Liver (tissue), 9 donors: ENCODE data around the gene TTC7B. TPM values are rescaled to one million over a fixed set of nuclear protein-coding genes. Genes with fewer than 3 reads are reported as not detected.

Experiments
- DNase-seq: peaks from one replicate; pipeline ENCODE4 v3.0.0-alpha.2; 2017; ENCODE audit warnings: low spot score
- H3K27ac ChIP-seq, 2 donors: one replicate each; pipeline ENCODE4 v1.7.0; 2013; ENCODE audit warnings: inconsistent platforms in 2 of 2, low read length in 2 of 2, control low read depth in 1 of 2, low read depth in 1 of 2, mild to moderate bottlenecking in 1 of 2
- H3K27me3 ChIP-seq, 4 donors: one replicate each; pipeline versions ENCODE4 v1.6.1 to v1.7.0; 2013; ENCODE audit warnings: low read length in 3 of 4, inconsistent platforms in 1 of 4, mild to moderate bottlenecking in 1 of 4, moderate library complexity in 1 of 4; ENCODE audit not compliant: control insufficient read depth in 4 of 4, insufficient read depth in 4 of 4
- H3K36me3 ChIP-seq, 4 donors: one replicate each; pipeline versions ENCODE4 v1.6.1 to v1.7.0; 2013; ENCODE audit warnings: low read length in 3 of 4, mild to moderate bottlenecking in 3 of 4, low read depth in 1 of 4, moderate library complexity in 1 of 4; ENCODE audit not compliant: control insufficient read depth in 4 of 4, insufficient read depth in 3 of 4
- H3K4me1 ChIP-seq, 4 donors: one replicate each; pipeline versions ENCODE4 v1.6.1 to v1.7.0; 2013; ENCODE audit warnings: low read length in 3 of 4, mild to moderate bottlenecking in 3 of 4, moderate library complexity in 1 of 4; ENCODE audit not compliant: control insufficient read depth in 4 of 4, insufficient read depth in 4 of 4
- H3K4me3 ChIP-seq, 3 donors: one replicate each; pipeline versions ENCODE4 v1.6.1 to v1.7.0; 2013; ENCODE audit warnings: low read length in 3 of 3, control low read depth in 1 of 3, low read depth in 1 of 3, mild to moderate bottlenecking in 1 of 3
- H3K9ac ChIP-seq, 2 donors: one replicate each; pipeline ENCODE4 v1.7.0; 2013; ENCODE audit warnings: low read length in 2 of 2, mild to moderate bottlenecking in 2 of 2, moderate library complexity in 2 of 2, control low read depth in 1 of 2, low read depth in 1 of 2
- H3K9me3 ChIP-seq, 4 donors: one replicate each; pipeline versions ENCODE4 v1.6.1 to v1.7.0; 2013; ENCODE audit warnings: low read length in 3 of 4; ENCODE audit not compliant: control insufficient read depth in 4 of 4
- EGR1 ChIP-seq, 2 donors: IDR thresholded peaks; 2 replicates each; pipeline ENCODE4 v1.6.1; 2016 to 2018; ENCODE audit warnings: antibody characterized with exemption in 2 of 2, low read depth in 2 of 2
- FOXA1 ChIP-seq: IDR thresholded peaks from 2 replicates; pipeline ENCODE4 v1.6.1; 2016; ENCODE audit warnings: antibody characterized with exemption
- GABPA ChIP-seq, 2 donors: IDR thresholded peaks in 1 of 2; conservative IDR thresholded peaks in 1 of 2; 2 replicates each; pipeline ENCODE4 v1.6.1; 2016; ENCODE audit warnings: antibody characterized with exemption in 2 of 2, mild to moderate bottlenecking in 1 of 2, moderate library complexity in 1 of 2
- HNF4A ChIP-seq, 2 donors: conservative IDR thresholded peaks; 2 replicates each; pipeline ENCODE4 v1.6.1; 2016; ENCODE audit warnings: antibody characterized with exemption in 2 of 2, mild to moderate bottlenecking in 2 of 2
- HNF4G ChIP-seq: IDR thresholded peaks from 2 replicates; pipeline ENCODE4 v1.6.1; 2016; ENCODE audit warnings: antibody characterized with exemption
- NR2F2 ChIP-seq: IDR thresholded peaks from 2 replicates; pipeline ENCODE4 v1.6.1; 2016; ENCODE audit warnings: antibody characterized with exemption
- REST ChIP-seq: IDR thresholded peaks from 2 replicates; pipeline ENCODE4 v1.6.1; 2016; ENCODE audit warnings: antibody characterized with exemption, mild to moderate bottlenecking
- SP1 ChIP-seq: IDR thresholded peaks from 2 replicates; pipeline ENCODE4 v1.6.1; 2018; ENCODE audit warnings: antibody characterized with exemption, mild to moderate bottlenecking
- TAF1 ChIP-seq: conservative IDR thresholded peaks from 2 replicates; pipeline ENCODE4 v1.6.1; 2016; ENCODE audit warnings: antibody characterized with exemption, mild to moderate bottlenecking
- YY1 ChIP-seq: IDR thresholded peaks from 2 replicates; pipeline ENCODE4 v1.6.1; 2016; ENCODE audit warnings: antibody characterized with exemption, mild to moderate bottlenecking
- ZBTB33 ChIP-seq: IDR thresholded peaks from 2 replicates; pipeline ENCODE4 v1.6.1; 2016; ENCODE audit warnings: antibody characterized with exemption
- WGBS: extraction: QIAGEN DNeasy Blood & Tissue Kit; methylation state at CpG from one replicate; pipeline ENCODE4 v1.1.7; 2013; 5-methylcytosine and 5-hydroxymethylcytosine counted together
- polyA plus RNA-seq, 2 donors: library from polyadenylated mRNA; stranded (reverse) in 1 of 2; unstranded in 1 of 2; fragments of 200-250 nt in 1 of 2; fragments of >200 nt in 1 of 2; fragmentation: Nextera tagmentation in 1 of 2; extraction: Ambion mirVana in 1 of 2; gene quantifications; one replicate each; pipeline versions ENCODE4 v1.2.1 to v1.2.3, GENCODE V29; 2013 to 2015
- total RNA-seq, 2 donors: library from RNA; depleted of rRNA; stranded (reverse); fragments of >200 nt; gene quantifications; one replicate each; pipeline ENCODE4 v1.2.3, GENCODE V29; 2014
- TF ChIP-seq, protein P1 (sequence below): IDR thresholded peaks from 2 replicates; pipeline ENCODE4 v1.6.1; 2016; ENCODE audit warnings: antibody characterized with exemption
- TF ChIP-seq, protein P2 (sequence below): IDR thresholded peaks from 2 replicates; pipeline ENCODE4 v1.6.1; 2016; ENCODE audit warnings: antibody characterized with exemption
- donor health status: healthy.
- donor health status: healthy.
- donor health status: healthy.
- donor health status: healthy.
- donor health status: healthy.

Gene TTC7B
- total and polyA plus RNA-seq, 4 donors = 9.1 to 31.0 (median 12.5) TPM

- H3K9me3 ChIP-seq = no peaks in the 10 kb centered on the region
- no peaks in the 10 kb centered on the region for H3K27me3 ChIP-seq
- peaks cover 2 to 20% (median 9%) of the 10 kb centered on the region in 4 donors for H3K36me3 ChIP-seq
- no peak overlapping the region for H3K4me3 ChIP-seq
- TF ChIP-seq FOXA1 (no peak), GABPA (IDR thresholded peaks at IDR 0.05 in 1 of 2, conservative IDR thresholded peaks at IDR 0.05 in 1 of 2) (no peak), EGR1 (IDR thresholded peaks at IDR 0.05; ENCODE audit: low read depth in 2 of 2) (no peak), HNF4A (conservative IDR thresholded peaks at IDR 0.05) (no peak), REST (no peak), HNF4G (no peak), NR2F2 (no peak)
- TF ChIP-seq, protein P1, sequence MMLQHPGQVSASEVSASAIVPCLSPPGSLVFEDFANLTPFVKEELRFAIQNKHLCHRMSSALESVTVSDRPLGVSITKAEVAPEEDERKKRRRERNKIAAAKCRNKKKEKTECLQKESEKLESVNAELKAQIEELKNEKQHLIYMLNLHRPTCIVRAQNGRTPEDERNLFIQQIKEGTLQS = no peak
- TF ChIP-seq, protein P2, sequence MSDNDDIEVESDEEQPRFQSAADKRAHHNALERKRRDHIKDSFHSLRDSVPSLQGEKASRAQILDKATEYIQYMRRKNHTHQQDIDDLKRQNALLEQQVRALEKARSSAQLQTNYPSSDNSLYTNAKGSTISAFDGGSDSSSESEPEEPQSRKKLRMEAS = no peak
- H3K27ac ChIP-seq = no peak overlapping the region
- no peak for DNase-seq
- H3K4me1 ChIP-seq = no peaks in the 10 kb centered on the region
- H3K9ac ChIP-seq = no peak overlapping the region
- whole genome bisulfite sequencing = 95% methylated on average over 2 of the region's 2 CpGs
Observed at GRCh38 chr14:90576581-90576980, 239.6 kb downstream of the TTC7B start.

DNA sequence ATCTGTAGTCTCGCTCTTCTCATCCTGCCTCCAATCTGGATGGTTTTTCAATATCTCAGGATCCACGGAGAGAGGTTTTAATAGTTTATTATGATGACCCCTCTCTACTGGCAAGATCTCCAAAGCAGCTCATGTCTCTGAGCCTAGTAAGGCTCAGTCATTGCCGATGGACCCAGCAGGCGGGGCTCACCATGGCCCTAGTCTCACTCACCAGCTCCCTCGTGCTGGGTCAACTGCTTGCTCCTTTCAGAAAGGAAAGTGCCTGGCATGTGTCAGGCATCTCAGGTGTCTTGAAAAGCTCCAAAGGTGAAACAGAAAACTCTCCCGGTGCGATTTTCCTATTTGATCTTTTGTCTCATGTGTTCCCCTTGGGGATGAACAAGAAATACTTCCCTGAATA, 240.4 kb downstream of the TTC7B start:
- WGBS = 94% methylated on average over 7 of the region's 7 CpGs
- no peaks in the 10 kb centered on the region for H3K4me1 ChIP-seq
- H3K27me3 ChIP-seq = no peaks in the 10 kb centered on the region
- peaks cover 2 to 25% (median 9%) of the 10 kb centered on the region in 4 donors for H3K36me3 ChIP-seq
- H3K4me3 ChIP-seq = no peak overlapping the region
- DNase-seq = no peak
- TF ChIP-seq REST (no peak), EGR1 (IDR thresholded peaks at IDR 0.05; ENCODE audit: low read depth in 2 of 2) (no peak), YY1 (no peak), SP1 (no peak), ZBTB33 (no peak), TAF1 (no peak), FOXA1 (no peak)
- H3K9me3 ChIP-seq = no peaks in the 10 kb centered on the region
- no peak overlapping the region for H3K27ac ChIP-seq
- H3K9ac ChIP-seq = no peak overlapping the region
